Measurements from ENCODE around the gene FER1L5. TPM values are rescaled to one million over a fixed set of nuclear protein-coding genes. Genes with fewer than 3 reads are reported as not detected.

The FER1L5 gene
- total RNA-seq, 1 experiment from 2014 or later = 0.07 TPM

- no peak overlapping the region for H3K4me3 Mint-ChIP-seq (ENCODE audit: unreplicated experiment)
- POLR2A ChIA-PET = no interaction called here
- H3K27ac Mint-ChIP-seq (ENCODE audit: unreplicated experiment) = no peak overlapping the region
- CTCF ChIA-PET = no interaction called here
- intact Hi-C loops (cut with micrococcal nuclease; ENCODE audit: unreplicated experiment) = no loop called here
- peaks cover 14% of the 10 kb centered on the region for H3K4me1 Mint-ChIP-seq (ENCODE audit: low read depth, unreplicated experiment)
- H3K4me1 ChIP-seq = peaks cover 20% of the 10 kb centered on the region
- no peaks in the 10 kb centered on the region for H3K27me3 ChIP-seq (replicated peaks; ENCODE audit: control insufficient read depth, insufficient read depth, low read length)
- no peak for DNase-seq
- H3K27me3 Mint-ChIP-seq (ENCODE audit: insufficient read depth, unreplicated experiment) = no peaks in the 10 kb centered on the region
- H3K36me3 Mint-ChIP-seq (ENCODE audit: insufficient read depth, unreplicated experiment) = peaks cover 5% of the 10 kb centered on the region
- H3K4me3 ChIP-seq (ENCODE audit: low read depth, low read length) = no peak overlapping the region
- no peaks in the 10 kb centered on the region for H3K36me3 ChIP-seq (ENCODE audit: control insufficient read depth, insufficient read depth, low read length)
- H3K9me3 ChIP-seq = no peaks in the 10 kb centered on the region
- no TSS peak for BruUV-seq (replicated peaks)
- H3K9me3 Mint-ChIP-seq (ENCODE audit: unreplicated experiment) = no peaks in the 10 kb centered on the region
- no peak for TF ChIP-seq CTCF (IDR thresholded peaks at IDR 0.05; ENCODE audit: insufficient read depth in 1 of 2, low read depth in 1 of 2, low read length in 1 of 2, severe bottlenecking in 1 of 2, unreplicated experiment in 1 of 2)
Measured at GRCh38 chr2:96684883-96685576, 42.5 kb downstream of the FER1L5 start.

GRCh38 chr2:96685577-96686459 lies 43.3 kb downstream of the FER1L5 start:
- H3K9me3 ChIP-seq = no peaks in the 10 kb centered on the region
- ChIA-PET POLR2A (no interaction called here), CTCF (no interaction called here)
- no peak for DNase-seq
- no peaks in the 10 kb centered on the region for H3K27me3 Mint-ChIP-seq (ENCODE audit: insufficient read depth, unreplicated experiment)
- no peaks in the 10 kb centered on the region for H3K9me3 Mint-ChIP-seq (ENCODE audit: unreplicated experiment)
- BruUV-seq (replicated peaks) = no TSS peak
- peaks cover 12% of the 10 kb centered on the region for H3K4me1 ChIP-seq
- intact Hi-C loops (cut with micrococcal nuclease; ENCODE audit: unreplicated experiment) = no loop called here
- H3K27me3 ChIP-seq (replicated peaks; ENCODE audit: control insufficient read depth, insufficient read depth, low read length) = no peaks in the 10 kb centered on the region
- peaks cover 5% of the 10 kb centered on the region for H3K36me3 Mint-ChIP-seq (ENCODE audit: insufficient read depth, unreplicated experiment)
- peaks cover 6% of the 10 kb centered on the region for H3K4me1 Mint-ChIP-seq (ENCODE audit: low read depth, unreplicated experiment)
- H3K27ac Mint-ChIP-seq (ENCODE audit: unreplicated experiment) = no peak overlapping the region
- H3K4me3 Mint-ChIP-seq (ENCODE audit: unreplicated experiment) = no peak overlapping the region
- no peaks in the 10 kb centered on the region for H3K36me3 ChIP-seq (ENCODE audit: control insufficient read depth, insufficient read depth, low read length)
- H3K4me3 ChIP-seq (ENCODE audit: low read depth, low read length) = no peak overlapping the region
- TF ChIP-seq CTCF (IDR thresholded peaks at IDR 0.05; ENCODE audit: insufficient read depth in 1 of 2, low read depth in 1 of 2, low read length in 1 of 2, severe bottlenecking in 1 of 2, unreplicated experiment in 1 of 2) = no peak

DNA sequence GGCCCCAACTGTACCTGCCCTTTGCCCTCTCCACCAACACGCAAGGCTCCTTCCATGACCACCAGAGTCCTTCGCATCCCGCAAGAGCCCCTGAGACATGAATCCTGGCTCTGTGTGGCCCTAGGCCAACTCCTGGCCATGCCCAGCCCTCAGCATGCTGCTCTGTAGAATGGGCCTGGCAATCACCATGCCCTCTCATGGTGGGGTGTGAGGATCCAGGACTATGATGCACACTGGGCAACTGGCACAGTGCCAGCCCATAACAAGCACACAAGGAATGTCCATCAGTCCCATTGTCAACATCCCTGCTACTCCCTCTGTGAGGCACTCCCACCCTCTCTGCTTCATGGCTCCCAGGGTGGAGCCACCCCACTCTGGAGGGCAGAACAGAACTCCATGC lies 44.7 kb downstream of the FER1L5 start:
- Mint-ChIP-seq H3K36me3 (ENCODE audit: insufficient read depth, unreplicated experiment) (peaks cover 5% of the 10 kb centered on the region), H3K4me1 (ENCODE audit: low read depth, unreplicated experiment) (peaks cover 6% of the 10 kb centered on the region), H3K9me3 (ENCODE audit: unreplicated experiment) (no peaks in the 10 kb centered on the region), H3K27ac (ENCODE audit: unreplicated experiment) (no peak overlapping the region), H3K4me3 (ENCODE audit: unreplicated experiment) (no peak overlapping the region), H3K27me3 (ENCODE audit: insufficient read depth, unreplicated experiment) (no peaks in the 10 kb centered on the region)
- Histone ChIP-seq H3K36me3 (ENCODE audit: control insufficient read depth, insufficient read depth, low read length) (no peaks in the 10 kb centered on the region), H3K4me1 (peaks cover 10% of the 10 kb centered on the region), H3K9me3 (no peaks in the 10 kb centered on the region), H3K4me3 (ENCODE audit: low read depth, low read length) (no peak overlapping the region), H3K27me3 (replicated peaks; ENCODE audit: control insufficient read depth, insufficient read depth, low read length) (no peaks in the 10 kb centered on the region)
- intact Hi-C loops (cut with micrococcal nuclease; ENCODE audit: unreplicated experiment) = no loop called here
- no peak for TF ChIP-seq CTCF (IDR thresholded peaks at IDR 0.05; ENCODE audit: insufficient read depth in 1 of 2, low read depth in 1 of 2, low read length in 1 of 2, severe bottlenecking in 1 of 2, unreplicated experiment in 1 of 2)
- CTCF ChIA-PET = no interaction called here
- POLR2A ChIA-PET = no interaction called here
- DNase-seq = no peak
- BruUV-seq (replicated peaks) = no TSS peak

Measured in Caco-2 (cell line).